OCI-LY1 (cell line): ENCODE data around the gene PCSK6.

Experiments used
- EZH2 ChIP-seq: fragments of 200-600 bp; sonication (generic), shearing (Covaris generic); IDR thresholded peaks from 2 replicates; pipeline ENCODE4 v1.8.0; 2017; ENCODE audit warnings: borderline replicate concordance, mixed run types, mild to moderate bottlenecking, antibody characterized with exemption, low read length, moderate library complexity, mixed read lengths
- TF ChIP-seq, protein P1 (sequence below): fragments of 200-600 bp; sonication (generic), shearing (Covaris generic); IDR thresholded peaks from 2 replicates; pipeline ENCODE4 v1.5.1; 2017; ENCODE audit warnings: mild to moderate bottlenecking, antibody characterized with exemption, low read length, moderate library complexity, mixed read lengths

- TF ChIP-seq, protein P1, sequence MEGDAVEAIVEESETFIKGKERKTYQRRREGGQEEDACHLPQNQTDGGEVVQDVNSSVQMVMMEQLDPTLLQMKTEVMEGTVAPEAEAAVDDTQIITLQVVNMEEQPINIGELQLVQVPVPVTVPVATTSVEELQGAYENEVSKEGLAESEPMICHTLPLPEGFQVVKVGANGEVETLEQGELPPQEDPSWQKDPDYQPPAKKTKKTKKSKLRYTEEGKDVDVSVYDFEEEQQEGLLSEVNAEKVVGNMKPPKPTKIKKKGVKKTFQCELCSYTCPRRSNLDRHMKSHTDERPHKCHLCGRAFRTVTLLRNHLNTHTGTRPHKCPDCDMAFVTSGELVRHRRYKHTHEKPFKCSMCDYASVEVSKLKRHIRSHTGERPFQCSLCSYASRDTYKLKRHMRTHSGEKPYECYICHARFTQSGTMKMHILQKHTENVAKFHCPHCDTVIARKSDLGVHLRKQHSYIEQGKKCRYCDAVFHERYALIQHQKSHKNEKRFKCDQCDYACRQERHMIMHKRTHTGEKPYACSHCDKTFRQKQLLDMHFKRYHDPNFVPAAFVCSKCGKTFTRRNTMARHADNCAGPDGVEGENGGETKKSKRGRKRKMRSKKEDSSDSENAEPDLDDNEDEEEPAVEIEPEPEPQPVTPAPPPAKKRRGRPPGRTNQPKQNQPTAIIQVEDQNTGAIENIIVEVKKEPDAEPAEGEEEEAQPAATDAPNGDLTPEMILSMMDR = no peak
- no peak for TF ChIP-seq EZH2
Measured at GRCh38 chr15:101426761-101427333, 62.7 kb downstream of the PCSK6 start.
